MM.1S (cell line): ENCODE results near the gene NLRP9.
A peak's percentile ranks its signal among the peaks of the same experiment; 100 is the strongest.

Experiments
- DNase-seq: peaks from one replicate; pipeline ENCODE4 v3.0.0-alpha.2; 2015
- H2AFZ ChIP-seq: fragments of 300-600 bp; sonication (generic); 2 replicates; pipeline ENCODE4 v1.6.0; 2016; ENCODE audit warnings: antibody characterized with exemption, low read length
- H3F3A ChIP-seq: fragments of 300-600 bp; sonication (generic); 2 replicates; pipeline ENCODE4 v1.6.1; 2016; ENCODE audit warnings: mild to moderate bottlenecking, antibody characterized with exemption, low read length, moderate library complexity, mixed read lengths; ENCODE audit not compliant: insufficient read depth
- H3K27ac ChIP-seq: fragments of 300-600 bp; sonication (generic); 2 replicates; pipeline ENCODE4 v1.5.1; 2016; ENCODE audit warnings: mild to moderate bottlenecking, low read length
- H3K27me3 ChIP-seq: fragments of 300-600 bp; sonication (generic); replicated peaks from 2 replicates; pipeline ENCODE4 v1.6.0; 2016; ENCODE audit warnings: low read length; ENCODE audit not compliant: insufficient read depth
- H3K36me3 ChIP-seq: fragments of 300-600 bp; sonication (generic); replicated peaks from 2 replicates; pipeline ENCODE4 v1.6.1; 2016; ENCODE audit warnings: mild to moderate bottlenecking, low read length, mixed read lengths; ENCODE audit not compliant: insufficient read depth
- H3K4me1 ChIP-seq: fragments of 300-600 bp; sonication (generic); 2 replicates; pipeline ENCODE4 v1.6.1; 2016; ENCODE audit warnings: low read length, mixed read lengths
- H3K4me2 ChIP-seq: fragments of 300-600 bp; sonication (generic); 2 replicates; pipeline ENCODE4 v1.6.0; 2016; ENCODE audit warnings: low read depth, low read length
- H3K4me3 ChIP-seq: fragments of 300-600 bp; sonication (generic); 2 replicates; pipeline ENCODE4 v1.5.1; 2016; ENCODE audit warnings: low read length, mixed read lengths
- H3K79me2 ChIP-seq: fragments of 300-600 bp; sonication (generic); 2 replicates; pipeline ENCODE4 v1.6.1; 2016; ENCODE audit warnings: mixed run types, low read length, mixed read lengths
- H3K9ac ChIP-seq: fragments of 300-600 bp; sonication (generic); 2 replicates; pipeline ENCODE4 v1.6.1; 2016; ENCODE audit warnings: low read length, mixed read lengths
- H3K9me2 ChIP-seq: fragments of 300-600 bp; sonication (generic); replicated peaks from 2 replicates; pipeline ENCODE4 v1.6.1; 2016; ENCODE audit warnings: mild to moderate bottlenecking, low read length, mixed read lengths; ENCODE audit not compliant: insufficient read depth
- H3K9me3 ChIP-seq: fragments of 300-600 bp; sonication (generic); replicated peaks from 2 replicates; pipeline ENCODE4 v1.6.1; 2016; ENCODE audit warnings: mild to moderate bottlenecking, low read length, mixed read lengths; ENCODE audit not compliant: insufficient read depth
- H4K20me1 ChIP-seq: fragments of 300-600 bp; sonication (generic); 2 replicates; pipeline ENCODE4 v1.6.1; 2016; ENCODE audit warnings: mild to moderate bottlenecking, low read length, moderate library complexity, mixed read lengths; ENCODE audit not compliant: insufficient read depth
- CTCF ChIP-seq: fragments of 300-600 bp; sonication (generic); IDR thresholded peaks from 2 replicates; pipeline ENCODE4 v1.5.1; 2016; ENCODE audit warnings: antibody characterized with exemption, low read length, mixed read lengths
- EZH2 ChIP-seq: fragments of 300-600 bp; sonication (generic); optimal IDR thresholded peaks from 2 replicates; pipeline ENCODE3; 2017; ENCODE audit warnings: low read depth, mild to moderate bottlenecking, antibody characterized with exemption, low read length, mixed read lengths
- EZH2phosphoT487 ChIP-seq: fragments of 300-600 bp; sonication (generic); IDR thresholded peaks from 2 replicates; pipeline ENCODE4 v1.6.1; 2018; ENCODE audit warnings: antibody characterized with exemption, low read length

Gene NLRP9

DNA sequence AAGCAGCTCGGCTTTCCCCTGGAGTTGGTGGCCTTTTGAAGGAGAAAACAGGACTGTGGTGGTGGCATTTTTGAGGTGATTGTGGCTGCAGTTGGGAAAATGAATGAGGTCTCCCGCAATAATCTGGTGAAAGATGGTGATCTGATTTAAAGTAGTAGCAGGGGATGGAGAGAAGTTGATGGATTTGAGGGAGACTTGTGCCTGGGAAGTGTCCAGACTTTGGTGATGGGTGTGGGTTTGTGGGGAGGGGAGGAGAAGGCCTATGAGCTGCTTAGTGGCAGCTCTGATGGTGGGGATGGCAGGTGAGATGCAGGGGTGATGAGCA is 67.2 kb downstream of the NLRP9 start:
- no peak for DNase-seq
- no peak overlapping the region for H3K4me3 ChIP-seq
- TF ChIP-seq CTCF: no peak
- no peak for TF ChIP-seq EZH2phosphoT487
- no peak for TF ChIP-seq EZH2
- H3K9me2 ChIP-seq: no peaks in the 10 kb centered on the region
- H3F3A ChIP-seq: peaks cover 31% of the 10 kb centered on the region
- no peaks in the 10 kb centered on the region; the same call in 1 of the 2 replicates for H3K4me1 ChIP-seq
- no peak overlapping the region for H2AFZ ChIP-seq
- H3K9ac ChIP-seq: no peak overlapping the region
- H3K36me3 ChIP-seq: peaks cover 15% of the 10 kb centered on the region
- peaks cover 86% of the 10 kb centered on the region for H3K79me2 ChIP-seq
- peaks cover 37% of the 10 kb centered on the region for H4K20me1 ChIP-seq
- no peaks in the 10 kb centered on the region for H3K27me3 ChIP-seq
- H3K4me2 ChIP-seq: no peak overlapping the region
- H3K9me3 ChIP-seq: no peaks in the 10 kb centered on the region
- H3K27ac ChIP-seq: no peak overlapping the region

- H3K4me2 ChIP-seq: no peak overlapping the region
- peaks cover 40% of the 10 kb centered on the region for H4K20me1 ChIP-seq
- H2AFZ ChIP-seq: no peak overlapping the region
- no peak for TF ChIP-seq EZH2phosphoT487
- TF ChIP-seq CTCF: no peak
- TF ChIP-seq EZH2: no peak
- H3K9me2 ChIP-seq: no peaks in the 10 kb centered on the region
- H3K27ac ChIP-seq: no peak overlapping the region
- no peak overlapping the region for H3K9ac ChIP-seq
- H3K4me1 ChIP-seq: no peaks in the 10 kb centered on the region; the same call in 1 of the 2 replicates
- no peaks in the 10 kb centered on the region for H3K9me3 ChIP-seq
- H3K36me3 ChIP-seq: peaks cover 15% of the 10 kb centered on the region
- H3K79me2 ChIP-seq: peaks cover 86% of the 10 kb centered on the region
- H3F3A ChIP-seq: peaks cover 26% of the 10 kb centered on the region
- H3K27me3 ChIP-seq: no peaks in the 10 kb centered on the region
- peak; percentile 21 for DNase-seq
- H3K4me3 ChIP-seq: no peak overlapping the region
These were observed 67.7 kb downstream of the NLRP9 start for GRCh38 chr19:55670280-55671053.

DNA sequence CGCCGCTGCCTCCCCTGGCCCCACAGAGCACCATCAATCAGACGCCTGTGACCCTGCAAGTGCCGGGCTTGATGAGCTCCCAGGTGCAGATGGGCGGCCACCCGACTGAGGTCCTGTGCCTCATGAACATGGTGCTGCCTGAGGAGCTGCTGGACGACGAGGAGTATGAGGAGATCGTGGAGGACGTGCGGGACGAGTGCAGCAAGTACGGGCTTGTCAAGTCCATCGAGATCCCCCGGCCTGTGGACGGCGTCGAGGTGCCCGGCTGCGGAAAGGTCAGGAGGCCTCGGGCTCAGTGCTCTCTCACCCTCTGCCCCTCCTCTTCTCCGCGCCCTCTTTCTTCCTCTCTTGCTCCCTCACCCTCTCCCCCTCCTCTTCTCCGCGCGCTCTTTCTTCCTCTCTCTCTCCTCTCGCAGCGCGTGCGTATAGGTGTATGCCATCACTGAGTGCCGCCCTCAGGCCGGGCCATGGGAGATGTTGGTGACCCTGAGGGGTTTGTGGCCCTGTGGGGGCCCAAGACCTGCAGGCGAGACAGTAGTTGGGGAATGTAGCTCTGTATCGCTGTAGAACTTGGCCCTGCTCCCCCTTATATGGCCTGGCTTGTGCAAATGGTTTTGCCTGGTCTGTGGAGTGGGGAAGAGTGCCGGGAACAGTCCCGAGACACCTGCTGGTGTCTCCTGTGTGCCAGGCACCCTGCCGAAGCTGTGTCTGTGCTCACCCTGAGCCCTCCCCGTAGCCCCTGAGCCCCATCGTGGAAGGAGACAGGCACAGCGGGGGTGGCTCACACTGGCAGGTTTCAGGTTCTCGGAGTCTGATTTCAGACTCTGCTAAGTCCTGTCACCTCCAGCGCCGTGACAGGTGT is 68.6 kb downstream of the NLRP9 start:
- Histone ChIP-seq H3K79me2 (peaks cover 90% of the 10 kb centered on the region), H3F3A (peaks cover 26% of the 10 kb centered on the region), H3K27ac (no peak overlapping the region), H3K27me3 (no peaks in the 10 kb centered on the region), H3K4me1 (no peaks in the 10 kb centered on the region; the same call in 1 of the 2 replicates), H4K20me1 (peaks cover 40% of the 10 kb centered on the region), H3K9me3 (no peaks in the 10 kb centered on the region), H3K4me2 (no peak overlapping the region), H3K9me2 (no peaks in the 10 kb centered on the region), H3K9ac (no peak overlapping the region), H2AFZ (no peak overlapping the region), H3K36me3 (peaks cover 15% of the 10 kb centered on the region), H3K4me3 (no peak overlapping the region)
- DNase-seq: no peak
- no peak for TF ChIP-seq EZH2
- TF ChIP-seq EZH2phosphoT487: no peak
- TF ChIP-seq CTCF: no peak
